GM21360 (cell line): ENCODE data around the gene VAC14.
"Not testable (repeated sequence)": the region's sequence is repeated elsewhere in the genome, so short reads cannot be mapped to it uniquely, and the experiment has no call there.

Source experiments
- ATAC-seq: cut with Tn5 transposase; IDR thresholded peaks from one replicate; pipeline ENCODE4 v1.9.1; 2021; ENCODE audit warnings: mild to moderate bottlenecking, moderate library complexity; ENCODE audit not compliant: unreplicated experiment

Gene VAC14

DNA sequence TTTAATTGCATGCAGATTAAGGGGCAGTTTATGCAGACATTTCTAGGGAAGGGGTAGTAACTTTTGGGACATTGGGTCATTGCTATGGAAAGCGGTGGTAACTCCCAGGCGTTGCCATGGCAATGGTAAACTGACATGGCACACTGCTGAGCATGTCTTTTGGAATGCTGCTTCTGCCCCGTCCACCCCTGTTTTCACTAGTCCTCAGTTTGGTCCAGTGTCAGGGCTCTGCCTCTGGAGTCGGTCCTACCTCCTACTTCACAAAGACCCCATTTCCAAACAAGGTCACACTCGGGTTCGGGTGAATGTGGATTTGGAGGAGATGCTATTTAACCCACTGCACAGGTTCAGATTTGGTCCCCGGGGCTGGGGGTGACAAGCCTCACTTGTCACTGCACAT, 151.7 kb downstream of the VAC14 start:
- ATAC-seq, result no peak

DNA sequence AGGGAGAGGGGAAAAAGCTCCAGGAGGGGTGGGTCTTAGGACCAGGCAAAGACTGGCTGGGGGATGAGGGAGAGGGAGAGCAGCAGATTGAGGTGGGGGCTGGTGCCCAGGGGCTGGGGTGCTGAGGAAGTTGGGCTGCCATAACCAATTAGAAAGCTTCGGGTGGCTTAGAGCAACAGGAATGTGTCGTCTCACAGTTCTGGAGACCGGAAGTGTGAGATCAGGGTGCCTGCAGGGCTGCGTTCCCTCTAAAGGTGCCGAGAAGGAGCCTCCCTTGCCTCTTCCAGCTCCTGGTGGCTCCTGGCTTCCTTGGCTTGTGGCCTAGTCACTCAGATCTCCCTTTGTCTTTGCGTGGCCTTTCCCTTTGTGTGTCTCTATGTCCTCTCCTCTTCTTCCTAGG, 152.4 kb downstream of the VAC14 start:
- ATAC-seq, result no peak

DNA sequence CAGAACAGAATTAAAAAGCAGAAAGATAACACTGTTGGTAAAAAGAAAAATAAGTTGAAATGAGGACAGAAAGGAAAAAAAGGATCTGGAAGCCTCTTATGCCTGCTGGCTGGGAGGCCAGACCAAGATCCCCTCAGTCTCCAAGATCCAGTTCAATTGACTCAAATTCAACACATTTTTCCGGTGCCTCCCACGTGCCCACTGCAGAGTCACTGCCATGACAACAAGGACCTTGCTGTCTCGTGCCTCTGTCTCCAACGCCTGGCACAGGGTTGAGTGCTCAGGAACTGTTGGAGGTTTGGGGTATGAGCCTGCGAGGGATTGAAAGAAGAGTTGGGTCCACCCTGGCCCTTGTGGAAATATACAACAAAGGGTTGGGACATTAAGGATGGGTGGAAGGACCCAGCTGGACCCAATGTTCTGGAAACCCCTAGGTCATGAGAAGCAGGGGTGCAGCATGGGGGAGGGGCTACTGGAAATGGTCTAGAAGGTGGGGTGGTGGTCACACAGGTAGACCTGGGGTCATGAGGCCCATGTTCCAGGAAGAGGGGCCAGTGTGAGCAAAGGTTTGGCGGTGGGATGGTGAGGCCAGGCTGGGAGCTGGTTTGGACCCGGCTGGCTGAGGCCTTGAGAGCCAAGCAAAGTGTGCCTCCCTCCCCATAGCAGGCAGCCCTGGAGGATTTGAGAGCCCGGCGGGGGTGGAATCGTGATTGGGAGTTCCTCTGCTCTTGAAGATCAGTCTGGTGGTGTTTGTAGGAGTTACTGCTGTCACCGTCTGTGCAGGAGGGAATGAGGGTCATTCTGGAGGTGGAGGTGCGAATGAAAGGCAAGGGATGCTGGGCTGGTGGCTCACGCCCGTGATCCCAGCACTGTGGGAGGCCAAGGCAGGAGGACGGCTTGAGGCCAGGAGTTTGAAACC, 153.3 kb downstream of the VAC14 start:
- ATAC-seq, result no peak

DNA sequence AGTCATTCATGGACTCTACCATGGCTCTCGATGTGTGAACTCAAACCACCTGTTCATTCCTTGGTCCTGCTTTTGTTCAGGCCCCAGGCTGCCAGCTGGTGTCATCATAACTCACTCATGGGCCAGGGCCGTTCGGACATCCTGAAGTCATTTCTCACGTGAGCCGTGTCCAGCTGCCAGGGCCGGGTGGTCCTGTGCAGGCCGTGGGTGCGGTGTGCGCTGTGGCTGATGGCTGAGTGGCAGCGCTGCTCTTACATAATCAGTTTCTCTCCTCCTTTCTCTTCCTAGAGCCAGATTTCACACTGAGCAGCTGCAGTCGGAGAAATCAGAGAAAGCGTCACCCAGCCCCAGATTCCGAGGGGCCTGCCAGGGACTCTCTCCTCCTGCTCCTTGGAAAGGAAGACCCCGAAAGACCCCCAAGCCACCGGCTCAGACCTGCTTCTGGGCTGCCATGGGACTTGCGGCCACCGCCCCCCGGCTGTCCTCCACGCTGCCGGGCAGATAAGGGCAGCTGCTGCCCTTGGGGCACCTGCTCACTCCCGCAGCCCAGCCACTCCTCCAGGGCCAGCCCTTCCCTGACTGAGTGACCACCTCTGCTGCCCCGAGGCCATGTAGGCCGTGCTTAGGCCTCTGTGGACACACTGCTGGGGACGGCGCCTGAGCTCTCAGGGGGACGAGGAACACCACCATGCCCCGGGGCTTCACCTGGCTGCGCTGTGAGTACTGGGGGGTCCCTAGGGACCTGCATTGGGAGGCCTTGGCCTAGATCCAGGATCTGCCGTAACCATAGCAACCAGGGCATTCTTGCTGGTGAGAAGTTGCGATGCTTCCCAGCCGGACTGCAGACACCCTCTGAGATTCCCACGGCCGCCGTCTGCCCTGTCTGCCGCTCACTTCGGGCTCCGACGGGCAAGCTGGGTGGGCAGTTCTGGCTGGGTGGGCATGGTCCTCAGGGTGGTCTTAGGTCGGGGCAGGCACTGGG, 154.4 kb downstream of the VAC14 start, which contains the start of gene IL34:
Gene IL34 (plus strand): TSS at position 300 of the 982 bp plus-strand sequence. CDS start 389 bp downstream, at position 689.
- no peak for ATAC-seq

DNA sequence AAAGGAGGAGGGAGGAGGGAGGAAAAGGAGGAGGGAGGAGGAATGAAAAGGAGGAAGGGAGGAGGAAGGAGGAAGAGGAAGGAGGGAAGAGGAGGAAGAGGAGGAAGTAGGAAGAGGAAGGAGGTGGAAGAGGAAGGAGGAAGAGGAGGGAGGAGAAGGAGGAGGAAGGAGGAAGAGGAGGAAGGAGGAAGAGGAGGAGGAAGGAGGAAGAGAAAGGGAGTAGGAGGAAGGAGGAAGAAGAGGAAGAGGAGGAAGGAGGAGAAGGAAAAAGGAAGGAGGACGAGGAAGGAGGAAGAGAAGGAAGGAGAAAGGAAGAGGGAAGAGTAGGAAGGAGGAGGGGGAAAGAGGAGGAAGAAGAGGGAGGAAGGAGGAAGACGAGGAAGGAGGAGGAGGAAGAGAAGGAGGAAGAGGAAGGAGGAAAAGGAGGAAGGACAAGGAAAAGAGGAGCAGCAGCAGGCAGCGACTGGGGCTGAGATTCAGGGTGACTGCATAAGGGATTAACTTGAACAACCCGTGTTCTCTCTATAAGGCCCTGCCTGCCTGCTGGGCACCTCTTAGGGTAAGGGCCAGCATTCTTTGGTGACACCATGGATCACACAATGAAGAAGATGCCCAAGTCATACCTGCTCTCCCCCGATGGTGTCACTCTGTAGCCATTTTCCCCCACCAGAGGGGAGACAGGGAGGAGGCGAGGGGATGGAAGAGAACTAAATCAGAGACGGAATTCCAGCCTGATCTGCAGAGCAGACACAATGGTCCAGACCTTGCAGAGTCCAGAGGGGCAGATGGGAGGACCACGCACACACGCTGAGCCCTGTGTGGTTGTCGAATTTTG, 156.0 kb downstream of the VAC14 start:
- ATAC-seq, result no peak

DNA sequence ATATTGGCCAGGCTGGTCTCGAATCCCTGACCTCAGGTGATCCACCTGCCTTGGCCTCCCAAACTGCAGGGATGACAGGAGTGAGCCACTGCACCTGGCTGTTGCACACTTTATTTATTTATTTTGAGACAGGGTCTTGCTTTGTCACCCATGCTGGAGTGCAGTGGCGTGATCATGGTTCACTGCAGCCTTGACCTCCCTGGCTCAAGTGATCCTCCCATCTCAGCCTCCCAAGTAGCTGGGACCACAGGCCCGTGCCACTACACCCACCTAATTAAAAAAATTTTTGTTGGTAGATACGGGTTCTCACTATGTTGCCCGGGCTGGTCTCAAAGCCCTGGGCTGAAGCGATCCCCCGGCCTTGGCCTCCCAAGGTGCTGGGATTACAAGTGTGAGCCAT, 157.7 kb downstream of the VAC14 start:
- ATAC-seq, result not testable (repeated sequence)

DNA sequence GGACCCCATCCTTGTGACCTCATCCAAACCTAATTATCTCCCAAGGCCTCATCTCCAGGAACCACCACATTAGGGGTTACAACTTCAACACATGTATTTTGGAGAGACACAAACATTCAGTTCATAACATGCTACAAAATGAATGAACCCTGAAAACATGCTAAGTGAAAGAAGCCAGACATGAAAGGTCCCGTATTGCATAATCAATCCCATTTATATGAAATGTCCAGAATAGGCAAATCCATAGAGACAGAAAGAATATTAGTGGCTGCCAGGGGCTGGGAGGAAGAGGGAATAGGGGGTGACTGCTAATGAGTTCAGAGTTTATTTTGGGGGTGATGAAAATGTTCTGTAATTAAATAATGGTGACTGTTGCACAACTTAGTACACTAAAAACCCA, 158.3 kb downstream of the VAC14 start:
- ATAC-seq, result no peak

DNA sequence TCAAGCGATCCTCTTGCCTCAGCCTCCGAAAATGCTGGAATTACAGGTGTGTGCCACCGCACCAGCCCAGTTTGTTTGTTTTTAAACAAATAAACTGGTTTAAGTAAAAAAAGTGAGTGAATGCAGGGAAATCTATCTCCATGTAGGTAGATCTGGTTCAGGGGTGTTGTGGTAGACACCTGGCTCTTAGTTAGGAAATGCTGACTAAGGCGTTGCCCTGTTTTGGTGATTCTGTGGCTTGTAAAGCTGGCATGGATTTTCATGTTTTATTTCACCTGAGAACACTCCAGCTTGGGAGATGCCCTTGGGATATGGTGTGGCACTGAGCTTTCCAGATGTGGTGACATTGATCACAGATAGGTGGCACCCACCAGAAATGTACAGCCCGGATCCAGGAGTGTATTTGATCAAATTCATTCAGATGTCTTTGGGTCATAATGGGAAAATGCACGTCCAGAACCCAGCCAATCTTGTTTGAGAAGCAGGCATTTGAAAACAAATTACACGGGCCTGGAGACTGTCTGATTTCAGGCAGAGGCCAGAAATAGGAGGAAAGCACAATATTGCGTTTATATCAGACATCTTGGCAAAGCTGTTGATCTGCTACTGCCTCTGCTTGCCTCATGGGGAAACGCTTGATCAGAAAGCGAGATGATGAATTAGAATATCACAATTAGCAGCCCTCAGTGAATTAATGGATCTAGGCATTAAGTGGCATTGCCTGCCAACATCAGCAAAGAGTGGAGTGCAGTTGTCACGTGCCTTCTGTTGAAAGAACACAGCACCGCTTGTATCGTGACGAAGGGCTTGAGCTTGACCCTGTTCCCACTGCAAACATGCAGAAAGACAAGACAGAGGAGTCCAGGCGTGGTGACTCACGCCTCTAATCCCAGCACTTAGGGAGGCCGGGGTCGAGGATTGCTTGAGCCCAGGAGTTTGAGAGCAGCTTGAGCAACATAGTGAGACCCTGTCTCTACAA, 161.9 kb downstream of the VAC14 start:
- no peak for ATAC-seq
